ENCODE data around the gene KNTC1.
"Not testable (repeated sequence)": the region's sequence is repeated elsewhere in the genome, so short reads cannot be mapped to it uniquely, and the experiment has no call there.

The KNTC1 gene

DNA sequence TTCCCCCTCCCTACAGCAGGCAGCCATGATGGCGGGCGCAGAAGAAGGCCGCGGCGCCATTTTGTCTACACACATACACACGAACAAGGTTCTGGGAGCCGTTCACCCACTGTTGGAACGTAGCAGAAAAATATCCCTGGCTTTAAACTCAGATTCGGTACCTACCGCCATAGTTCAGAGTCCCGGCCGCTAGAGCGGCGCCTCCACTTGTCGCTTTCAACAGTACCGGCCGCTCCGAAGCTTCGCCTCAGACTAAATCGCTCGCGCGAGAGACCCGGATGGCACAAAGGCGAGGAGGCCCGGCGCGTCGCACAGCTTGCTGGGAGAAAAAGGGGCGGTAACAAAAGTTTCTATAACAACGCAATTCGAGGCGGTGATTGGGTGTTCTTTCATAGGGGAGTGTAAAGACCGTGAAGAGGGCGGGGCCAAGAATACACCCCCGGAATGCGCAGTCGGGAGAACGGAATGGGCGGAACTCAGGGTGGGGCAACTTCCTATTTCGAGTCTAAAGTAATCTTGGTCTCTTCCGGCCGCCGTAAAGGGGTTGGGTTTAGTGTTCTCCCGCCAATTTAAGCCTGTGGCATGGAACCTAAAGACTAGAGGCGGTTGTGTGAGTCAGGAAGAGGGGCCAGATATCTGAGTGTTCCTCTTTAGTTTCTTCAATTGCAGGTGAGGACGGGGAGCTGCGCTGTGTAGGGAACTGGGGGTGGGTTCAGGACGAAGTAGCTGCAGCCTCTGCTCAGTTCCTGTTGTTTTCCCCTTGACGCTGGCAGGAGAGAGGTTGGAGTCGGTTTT lies at the start of gene KNTC1, which contains the start of gene RSRC2:
KNTC1 (plus strand) TSS at position 567 of the 795 bp plus-strand sequence. CDS start 2,815 bp downstream, outside the sequence.
RSRC2 (minus strand) TSS at position 254 of the 795 bp plus-strand sequence; CDS start at position 171, 83 bp downstream.
- peak; percentile 82 to 93 for DNase-seq (ENCODE audit: low read depth in 1 of 2, low spot score in 1 of 2)

DNA sequence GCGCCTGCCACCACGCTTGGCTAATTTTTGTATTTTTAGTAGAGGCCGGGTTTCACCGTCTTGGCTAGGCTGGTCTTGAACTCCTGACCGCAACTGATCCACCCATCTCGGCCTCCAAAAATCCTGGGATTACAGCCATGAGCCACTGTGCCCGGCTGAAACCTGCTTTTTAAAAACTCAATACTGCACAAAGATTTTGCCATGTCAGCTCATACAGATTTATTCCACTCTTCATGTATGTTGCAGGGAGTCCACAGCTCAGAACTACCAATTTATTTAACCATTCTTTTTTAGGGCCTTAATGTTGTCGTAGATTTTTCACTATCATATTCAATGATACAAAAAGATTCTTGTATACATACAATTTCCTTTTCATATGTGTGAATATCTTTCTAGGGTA lies 46.3 kb upstream of the KNTC1 start:
- no peak for DNase-seq (ENCODE audit: low read depth in 1 of 2, low spot score in 1 of 2)

GRCh38 chr12:122481861-122482260 lies 45.2 kb upstream of the KNTC1 start:
- DNase-seq (ENCODE audit: low read depth in 1 of 2, low spot score in 1 of 2), result no peak

- no peak for DNase-seq (ENCODE audit: low read depth in 1 of 2, low spot score in 1 of 2)
Measured at GRCh38 chr12:122483969-122484368, 43.1 kb upstream of the KNTC1 start.

- DNase-seq (ENCODE audit: low read depth in 1 of 2, low spot score in 1 of 2), result not testable (repeated sequence)
Measured at GRCh38 chr12:122484385-122484784, 42.7 kb upstream of the KNTC1 start.

DNA sequence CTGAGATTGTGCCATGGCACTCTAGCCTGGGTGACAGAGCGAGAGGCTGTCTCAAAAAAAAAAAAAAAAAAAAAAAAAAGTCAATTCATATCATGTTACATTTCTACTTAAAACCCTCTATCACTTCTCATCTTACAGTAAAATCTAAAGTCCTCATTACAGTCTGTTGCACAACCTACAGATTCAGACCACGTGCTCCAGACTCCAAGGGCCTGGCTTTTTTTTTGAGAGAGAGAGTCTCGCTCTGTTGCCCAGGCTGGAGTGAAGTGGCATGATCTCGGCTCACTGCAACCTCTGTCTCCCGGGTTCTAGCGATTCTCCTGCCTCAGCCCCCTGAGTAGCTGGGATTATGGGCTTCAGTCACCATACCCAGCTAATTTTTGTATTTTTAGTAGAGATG lies 40.7 kb upstream of the KNTC1 start:
- not testable (repeated sequence) for DNase-seq (ENCODE audit: low read depth in 1 of 2, low spot score in 1 of 2)

DNA sequence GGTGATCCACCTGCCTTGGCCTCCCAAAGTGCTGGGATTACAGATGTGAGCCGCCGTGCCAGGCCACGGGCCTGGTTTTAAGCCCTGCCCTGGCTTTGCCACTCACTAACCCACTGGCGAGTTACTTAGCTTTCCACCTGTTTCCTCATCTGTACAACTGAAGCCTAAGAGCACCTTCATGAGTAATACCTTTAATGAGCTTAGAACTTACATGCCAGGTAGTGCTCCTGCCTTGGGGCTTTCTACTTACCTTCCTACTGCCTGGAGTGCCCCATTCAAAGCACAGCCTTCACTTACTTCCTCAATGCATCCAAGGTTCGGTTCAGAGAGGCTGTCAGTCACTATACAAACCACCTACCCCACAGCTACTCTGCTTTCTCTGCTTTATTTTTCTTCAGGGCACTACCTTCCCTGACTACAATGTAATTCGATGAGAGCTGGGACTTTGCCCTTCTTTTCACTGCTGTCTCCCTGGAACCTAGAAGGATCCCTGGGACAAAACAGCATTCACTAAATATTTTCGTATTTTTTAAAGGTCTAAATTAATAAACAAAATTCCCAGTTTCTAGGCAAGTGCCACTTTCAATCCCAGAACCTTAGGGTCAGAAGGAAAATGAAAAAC lies 40.1 kb upstream of the KNTC1 start:
- no peak for DNase-seq (ENCODE audit: low read depth in 1 of 2, low spot score in 1 of 2)

- not testable (repeated sequence) for DNase-seq (ENCODE audit: low read depth in 1 of 2, low spot score in 1 of 2)
Measured at GRCh38 chr12:122487807-122488206, 39.2 kb upstream of the KNTC1 start.

GRCh38 chr12:122489038-122489437 lies 38.0 kb upstream of the KNTC1 start:
- DNase-seq (ENCODE audit: low read depth in 1 of 2, low spot score in 1 of 2), result no peak

DNA sequence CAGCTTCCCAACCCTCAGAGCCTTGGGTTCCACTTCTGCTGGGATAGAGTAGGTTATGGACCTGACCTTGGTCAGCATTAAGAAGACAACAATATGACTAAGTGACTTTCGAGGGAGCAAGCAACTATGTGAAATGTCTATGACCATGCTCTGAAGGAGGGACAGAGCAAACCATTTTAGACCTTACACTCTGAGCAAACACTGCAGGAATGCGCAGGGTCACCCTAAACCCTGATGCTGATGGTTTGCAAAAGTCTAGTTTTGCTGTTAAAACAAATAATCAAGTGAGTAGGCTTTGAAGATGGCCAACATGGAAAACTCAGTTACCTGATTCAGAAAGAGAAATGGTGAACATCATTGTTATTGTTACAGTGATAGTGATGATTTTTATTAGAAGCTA lies 35.1 kb upstream of the KNTC1 start:
- DNase-seq (ENCODE audit: low read depth in 1 of 2, low spot score in 1 of 2), result no peak

DNA sequence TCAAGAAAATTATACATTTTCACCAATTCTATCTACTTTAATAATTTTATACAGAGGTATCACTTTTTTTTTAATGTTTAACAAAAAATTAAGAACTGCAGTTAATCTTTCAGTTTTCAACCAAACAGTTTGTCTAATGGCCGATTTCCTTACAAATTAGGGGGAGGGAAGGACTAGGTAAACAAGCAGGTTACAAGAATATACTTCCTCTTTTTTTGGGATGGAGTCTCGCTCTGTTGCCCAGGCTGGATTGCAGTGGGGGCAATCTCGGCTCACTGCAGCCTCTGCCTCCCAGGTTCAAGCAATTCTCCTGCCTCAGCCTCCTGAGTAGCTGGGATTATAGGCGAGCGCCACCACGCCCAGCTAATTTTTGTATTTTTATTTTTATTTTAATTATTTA lies 33.8 kb upstream of the KNTC1 start:
- DNase-seq (ENCODE audit: low read depth in 1 of 2, low spot score in 1 of 2), result not testable (repeated sequence)

DNA sequence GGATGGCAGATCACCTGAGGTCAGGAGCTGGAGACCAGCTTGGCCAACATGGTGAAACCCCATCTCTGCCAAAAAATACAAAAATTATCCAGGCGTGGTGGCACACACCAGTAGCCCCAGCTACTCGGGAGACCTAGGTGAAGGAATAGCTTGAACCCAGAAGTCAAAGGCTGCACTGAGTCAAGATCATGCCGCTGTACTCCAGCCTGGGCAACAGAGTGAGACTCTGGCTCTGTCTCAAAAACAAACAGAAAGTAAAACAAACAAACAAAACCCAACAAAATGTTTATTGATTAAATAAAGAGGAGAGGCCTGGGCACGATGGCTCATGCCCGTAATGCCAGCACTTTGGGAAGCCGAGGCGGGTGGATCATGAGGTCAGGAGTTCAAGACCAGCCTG lies 31.8 kb upstream of the KNTC1 start:
- DNase-seq (ENCODE audit: low read depth in 1 of 2, low spot score in 1 of 2), result no peak

GRCh38 chr12:122499991-122500684 lies 26.9 kb upstream of the KNTC1 start:
- peak in 1 of 2 donors; percentile 16 for DNase-seq (ENCODE audit: low read depth in 1 of 2, low spot score in 1 of 2)

GRCh38 chr12:122500685-122501488 lies 26.2 kb upstream of the KNTC1 start, which contains the start of gene ZCCHC8:
ZCCHC8 (minus strand) TSS chr12:122500932; CDS start chr12:122500840, 92 bp downstream.
- DNase-seq (ENCODE audit: low read depth in 1 of 2, low spot score in 1 of 2), result peak; percentile 92

DNA sequence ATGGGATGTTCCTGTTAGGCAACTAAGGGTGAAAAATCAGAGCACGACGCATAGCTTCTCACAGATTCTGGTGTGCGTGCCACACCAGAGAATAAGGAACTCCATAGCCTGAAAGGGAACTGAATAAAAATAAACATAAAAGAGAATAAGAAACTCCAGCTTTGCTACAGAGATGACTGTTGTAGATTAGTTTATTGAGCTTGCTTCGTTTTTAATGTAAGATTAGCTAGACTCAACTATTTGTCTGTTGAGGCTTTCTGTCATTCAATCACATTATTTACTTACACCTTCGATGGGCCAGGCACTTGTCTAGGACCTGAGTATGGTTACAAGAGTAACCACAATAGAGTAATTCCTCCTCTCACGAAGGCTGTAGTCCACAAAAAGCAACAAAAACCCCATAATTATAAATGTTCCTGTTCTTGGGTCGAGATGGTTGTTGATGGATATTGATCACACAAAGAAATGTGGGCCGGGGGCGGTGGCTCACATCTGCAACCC lies 25.5 kb upstream of the KNTC1 start:
- no peak for DNase-seq (ENCODE audit: low read depth in 1 of 2, low spot score in 1 of 2)

DNA sequence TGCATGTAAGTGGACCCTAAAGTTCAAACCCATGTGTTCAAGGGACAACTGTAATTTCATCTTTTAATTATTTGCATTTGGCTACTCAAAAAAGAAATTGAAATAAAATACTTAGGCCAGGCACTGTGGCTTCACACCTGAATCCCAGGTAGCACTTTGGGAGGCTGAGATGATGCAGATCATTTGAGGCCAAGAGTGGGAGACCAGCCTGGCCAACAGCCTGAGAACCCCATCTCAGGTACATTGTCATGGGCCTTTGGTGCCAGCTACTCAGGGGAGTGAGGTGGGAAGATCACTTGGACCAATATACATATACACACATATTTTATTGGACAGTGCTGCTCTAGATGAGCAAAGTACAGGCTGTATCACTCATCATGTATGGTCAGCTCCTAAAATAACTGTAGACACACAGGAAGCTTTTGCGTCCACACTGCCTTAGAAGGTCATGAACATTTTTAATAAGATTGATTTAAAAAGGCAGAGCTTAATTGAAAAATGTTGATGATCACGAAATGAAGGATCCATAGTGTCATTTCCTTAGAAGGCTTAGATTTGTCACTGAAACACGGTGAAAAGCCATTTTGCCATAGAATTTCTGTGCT lies 23.8 kb upstream of the KNTC1 start:
- no peak for DNase-seq (ENCODE audit: low read depth in 1 of 2, low spot score in 1 of 2)

- no peak for DNase-seq (ENCODE audit: low read depth in 1 of 2, low spot score in 1 of 2)
Measured at GRCh38 chr12:122503783-122504590, 23.1 kb upstream of the KNTC1 start.

DNA sequence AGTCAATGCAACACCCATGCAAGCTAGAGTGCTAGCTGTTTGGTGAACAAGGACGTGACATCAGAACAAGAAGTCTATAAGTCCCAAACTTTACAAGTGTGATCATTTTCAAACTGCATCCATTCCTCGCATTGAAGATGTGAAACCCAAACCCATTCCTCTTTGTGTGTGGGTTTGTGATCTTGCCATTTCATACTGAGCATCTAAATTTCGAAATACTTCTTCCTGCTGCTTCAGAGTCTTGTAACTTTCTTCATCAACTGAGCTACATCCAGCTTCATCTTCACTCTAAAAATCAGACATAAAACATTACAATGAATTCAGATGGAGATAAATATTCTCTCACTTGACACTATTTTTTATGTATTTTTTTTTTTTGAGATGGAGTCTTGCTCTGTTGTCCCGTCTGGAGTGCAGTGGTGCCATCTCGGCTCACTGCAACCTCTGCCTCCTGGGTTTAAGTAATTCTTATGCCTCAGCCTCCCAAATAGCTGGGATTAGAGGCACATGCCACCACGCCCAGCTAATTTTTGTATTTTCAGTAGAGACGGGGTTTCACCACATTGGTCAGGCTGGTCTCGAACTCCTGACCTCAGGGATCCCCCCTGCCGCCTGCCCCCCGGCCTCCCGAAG lies 21.5 kb upstream of the KNTC1 start:
- DNase-seq (ENCODE audit: low read depth in 1 of 2, low spot score in 1 of 2), result no peak

GRCh38 chr12:122506393-122506938 lies 20.6 kb upstream of the KNTC1 start:
- no peak for DNase-seq (ENCODE audit: low read depth in 1 of 2, low spot score in 1 of 2)

Measured in stimulated activated CD4-positive, alpha-beta T cell treated with anti-CD3 and anti-CD28 coated beads, Interleukin-15, amount 100 ng/mL, for 1 hour (primary cell).